ENCODE data around the gene ARHGEF35.
"Not testable (repeated sequence)": the region's sequence is repeated elsewhere in the genome, so short reads cannot be mapped to it uniquely, and the experiment has no call there.

ARHGEF35 gene

DNA sequence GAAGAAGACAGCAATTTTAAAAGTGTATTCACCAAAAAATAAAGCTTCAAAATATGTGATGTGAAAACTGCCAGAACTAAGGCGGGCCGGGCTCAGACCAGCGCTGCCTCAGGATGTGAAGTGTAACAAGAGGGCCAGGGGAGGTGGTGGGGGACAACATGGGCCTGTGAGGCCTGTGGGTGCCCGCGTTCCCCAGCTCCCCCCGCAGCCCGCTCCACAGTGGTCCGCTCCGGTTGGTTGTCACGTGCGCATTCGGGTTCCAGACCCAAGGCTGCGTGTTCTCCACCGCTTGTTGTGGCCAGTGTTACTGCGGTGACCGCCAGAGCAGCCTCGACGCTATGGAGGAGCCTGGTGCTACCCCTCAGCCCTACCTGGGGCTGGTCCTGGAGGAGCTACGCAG, 12.5 kb downstream of the ARHGEF35 start, which contains the start of gene CTAGE4:
Gene CTAGE4 (plus strand): TSS at position 301 of the 400 bp plus-strand sequence. CDS start 38 bp downstream, at position 339.
- H3K4me1 ChIP-seq (ENCODE audit: control insufficient read depth in 2 of 2, insufficient read depth in 2 of 2, low read length in 2 of 2); H3K4me3 ChIP-seq (ENCODE audit: low read length in 2 of 2); H3K27ac ChIP-seq (ENCODE audit: low read depth in 2 of 2, low read length in 2 of 2); H3K9ac ChIP-seq (ENCODE audit: low read depth in 1 of 2, low read length in 2 of 2); H3K27me3 ChIP-seq (ENCODE audit: control insufficient read depth in 2 of 2, insufficient read depth in 2 of 2, low read length in 2 of 2); H3K36me3 ChIP-seq (ENCODE audit: control insufficient read depth in 2 of 2, insufficient read depth in 2 of 2, low read length in 2 of 2); H3K9me3 ChIP-seq (ENCODE audit: control insufficient read depth in 2 of 2, low read length in 2 of 2): not testable (repeated sequence)

DNA sequence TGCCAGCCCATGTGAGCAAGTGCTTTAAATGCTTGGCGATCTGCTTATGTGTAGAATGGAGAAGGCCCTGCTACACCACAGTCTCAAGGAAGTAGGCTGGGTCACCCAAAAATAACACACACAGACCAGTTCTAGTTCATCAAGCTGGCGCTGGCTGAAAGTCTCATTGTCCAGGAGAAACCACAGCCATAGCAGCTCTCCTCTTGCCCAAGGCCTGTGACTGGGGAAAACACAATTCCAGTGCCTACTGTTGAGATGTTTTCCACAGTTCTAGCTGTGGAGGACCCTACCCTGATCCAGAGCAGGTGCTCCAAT, 16.5 kb downstream of the ARHGEF35 start:
- H3K9ac ChIP-seq (ENCODE audit: low read depth in 1 of 2, low read length in 2 of 2); H3K36me3 ChIP-seq (ENCODE audit: control insufficient read depth in 2 of 2, insufficient read depth in 2 of 2, low read length in 2 of 2); H3K27ac ChIP-seq (ENCODE audit: low read depth in 2 of 2, low read length in 2 of 2); H3K9me3 ChIP-seq (ENCODE audit: control insufficient read depth in 2 of 2, low read length in 2 of 2); H3K27me3 ChIP-seq (ENCODE audit: control insufficient read depth in 2 of 2, insufficient read depth in 2 of 2, low read length in 2 of 2); H3K4me3 ChIP-seq (ENCODE audit: low read length in 2 of 2); H3K4me1 ChIP-seq (ENCODE audit: control insufficient read depth in 2 of 2, insufficient read depth in 2 of 2, low read length in 2 of 2): not testable (repeated sequence)

DNA sequence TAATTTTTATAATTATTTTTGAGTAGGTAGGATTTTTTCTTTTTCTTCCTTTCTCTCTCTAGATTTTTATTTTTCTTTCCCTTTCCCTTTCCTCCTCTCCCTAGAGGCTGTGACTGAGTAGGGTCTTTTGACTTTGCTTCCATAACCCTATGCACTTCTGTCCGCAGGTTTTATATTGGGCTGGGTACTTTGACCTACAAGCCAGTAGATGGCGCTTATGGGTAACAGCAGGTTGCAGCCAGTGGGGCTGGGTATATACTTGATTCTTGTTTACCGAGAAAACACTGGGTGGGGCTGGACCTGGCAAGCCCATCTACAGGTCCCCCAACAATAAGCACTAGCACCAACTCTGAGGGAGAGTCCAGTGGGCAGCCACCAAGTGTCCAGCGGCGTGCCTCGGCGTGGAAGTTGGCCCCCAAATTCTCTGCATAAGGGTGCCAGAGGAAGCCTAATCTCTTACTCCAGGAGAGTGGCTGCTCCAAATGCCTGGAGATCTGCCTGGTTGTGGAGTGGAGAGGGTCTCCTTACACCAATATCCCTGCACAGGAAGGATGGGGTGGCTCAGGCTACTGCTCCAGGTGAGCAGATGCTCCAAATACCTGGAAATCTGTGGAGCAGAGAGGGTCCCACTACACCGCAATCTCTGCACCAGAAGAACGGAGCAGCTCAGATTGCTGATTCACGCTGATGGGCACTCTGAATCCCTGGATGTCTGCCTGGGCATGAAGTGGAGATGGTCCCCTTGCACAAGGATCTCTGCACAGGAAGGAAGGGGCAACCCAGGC, 17.1 kb downstream of the ARHGEF35 start:
- not testable (repeated sequence) for H3K4me3 ChIP-seq (ENCODE audit: low read length in 2 of 2); H3K27ac ChIP-seq (ENCODE audit: low read depth in 2 of 2, low read length in 2 of 2); H3K9ac ChIP-seq (ENCODE audit: low read depth in 1 of 2, low read length in 2 of 2); H3K4me1 ChIP-seq (ENCODE audit: control insufficient read depth in 2 of 2, insufficient read depth in 2 of 2, low read length in 2 of 2); H3K27me3 ChIP-seq (ENCODE audit: control insufficient read depth in 2 of 2, insufficient read depth in 2 of 2, low read length in 2 of 2); H3K36me3 ChIP-seq (ENCODE audit: control insufficient read depth in 2 of 2, insufficient read depth in 2 of 2, low read length in 2 of 2); H3K9me3 ChIP-seq (ENCODE audit: control insufficient read depth in 2 of 2, low read length in 2 of 2)

DNA sequence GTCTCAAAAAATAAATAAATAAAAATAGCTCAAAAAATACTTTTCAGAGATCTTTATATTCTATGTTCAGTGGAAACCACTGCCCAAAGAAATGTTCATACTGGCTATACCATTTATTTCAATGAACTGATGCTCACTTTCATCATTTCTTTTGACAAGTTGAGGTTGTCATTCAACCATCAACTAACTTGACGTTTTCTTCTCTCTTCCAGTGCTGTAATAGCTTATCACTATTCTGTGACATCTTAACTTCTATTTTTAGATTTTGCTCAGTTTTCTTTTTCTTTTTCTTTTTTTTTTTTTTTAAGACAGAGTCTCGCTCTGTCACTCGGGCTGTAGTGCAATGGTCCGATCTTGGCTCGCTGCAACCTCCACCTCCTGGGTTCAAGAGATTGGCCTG, 21.0 kb downstream of the ARHGEF35 start:
- no peak overlapping the region for H3K9ac ChIP-seq (ENCODE audit: low read depth in 1 of 2, low read length in 2 of 2)
- no peak overlapping the region for H3K4me3 ChIP-seq (ENCODE audit: low read length in 2 of 2)
- no peak overlapping the region for H3K27ac ChIP-seq (ENCODE audit: low read depth in 2 of 2, low read length in 2 of 2)
- no peaks in the 10 kb centered on the region for H3K27me3 ChIP-seq (ENCODE audit: control insufficient read depth in 2 of 2, insufficient read depth in 2 of 2, low read length in 2 of 2)
- no peaks in the 10 kb centered on the region for H3K4me1 ChIP-seq (ENCODE audit: control insufficient read depth in 2 of 2, insufficient read depth in 2 of 2, low read length in 2 of 2)
- no peaks in the 10 kb centered on the region for H3K9me3 ChIP-seq (ENCODE audit: control insufficient read depth in 2 of 2, low read length in 2 of 2)
- H3K36me3 ChIP-seq (ENCODE audit: control insufficient read depth in 2 of 2, insufficient read depth in 2 of 2, low read length in 2 of 2) = no peaks in the 10 kb centered on the region

DNA sequence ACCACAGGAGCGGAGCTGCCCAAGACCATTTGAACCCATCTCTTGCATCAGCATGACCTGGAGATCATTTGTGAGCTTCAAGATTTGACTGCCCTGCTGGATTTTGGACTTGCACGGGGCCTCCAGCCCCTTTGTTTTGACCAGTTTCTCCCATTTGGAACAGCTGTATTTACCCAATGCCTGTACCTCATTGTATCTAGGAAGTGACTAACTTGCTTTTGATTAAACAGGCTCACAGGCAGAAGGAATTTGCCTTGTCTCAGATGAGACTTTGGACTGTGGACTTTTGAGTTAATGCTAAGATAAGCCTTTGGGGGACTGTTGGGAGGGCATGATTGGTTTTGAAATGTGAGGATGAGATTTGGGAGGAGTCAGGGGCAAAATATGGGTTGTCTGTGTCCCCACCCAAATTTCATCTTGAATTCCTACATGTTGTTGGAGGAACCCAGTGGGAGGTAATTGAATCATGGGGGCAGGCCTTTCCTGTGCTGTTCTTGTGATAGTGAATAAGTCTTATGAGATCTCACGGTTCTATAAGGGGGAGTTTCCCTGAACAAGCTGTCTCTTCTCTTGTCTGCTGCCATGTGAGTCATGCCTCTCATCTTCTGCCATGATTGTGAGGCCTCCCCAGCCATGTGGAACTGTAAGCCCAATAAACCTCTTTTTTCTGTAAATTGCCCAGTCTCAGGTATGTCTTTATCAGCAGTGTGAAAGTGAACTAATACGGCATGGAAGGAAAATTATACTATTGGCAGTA, 23.9 kb downstream of the ARHGEF35 start:
- not testable (repeated sequence) for H3K4me1 ChIP-seq (ENCODE audit: control insufficient read depth in 2 of 2, insufficient read depth in 2 of 2, low read length in 2 of 2); H3K9me3 ChIP-seq (ENCODE audit: control insufficient read depth in 2 of 2, low read length in 2 of 2); H3K27ac ChIP-seq (ENCODE audit: low read depth in 2 of 2, low read length in 2 of 2); H3K27me3 ChIP-seq (ENCODE audit: control insufficient read depth in 2 of 2, insufficient read depth in 2 of 2, low read length in 2 of 2); H3K9ac ChIP-seq (ENCODE audit: low read depth in 1 of 2, low read length in 2 of 2); H3K4me3 ChIP-seq (ENCODE audit: low read length in 2 of 2); H3K36me3 ChIP-seq (ENCODE audit: control insufficient read depth in 2 of 2, insufficient read depth in 2 of 2, low read length in 2 of 2)

DNA sequence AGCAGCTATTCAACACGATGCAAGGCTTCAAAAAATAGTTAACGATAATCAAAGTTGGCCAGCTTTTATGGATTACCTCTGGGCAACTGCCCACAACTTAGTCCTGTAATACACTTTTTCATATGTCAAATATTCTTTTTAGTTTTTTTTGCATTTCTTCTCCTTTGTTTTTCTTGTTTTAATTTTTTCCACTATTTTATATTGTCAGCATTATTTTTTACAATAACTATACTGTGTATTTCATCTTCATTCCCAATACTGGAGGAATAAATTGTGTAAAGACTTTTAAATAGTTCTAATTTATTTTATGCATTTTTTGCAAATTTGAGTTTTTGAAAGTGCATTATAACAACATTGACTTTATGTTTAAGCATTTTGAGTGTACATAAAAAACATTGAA, 30.8 kb downstream of the ARHGEF35 start:
- H3K4me3 ChIP-seq (ENCODE audit: low read length in 2 of 2) = no peak overlapping the region
- no peak overlapping the region for H3K9ac ChIP-seq (ENCODE audit: low read depth in 1 of 2, low read length in 2 of 2)
- no peaks in the 10 kb centered on the region for H3K36me3 ChIP-seq (ENCODE audit: control insufficient read depth in 2 of 2, insufficient read depth in 2 of 2, low read length in 2 of 2)
- no peaks in the 10 kb centered on the region for H3K27me3 ChIP-seq (ENCODE audit: control insufficient read depth in 2 of 2, insufficient read depth in 2 of 2, low read length in 2 of 2)
- H3K4me1 ChIP-seq (ENCODE audit: control insufficient read depth in 2 of 2, insufficient read depth in 2 of 2, low read length in 2 of 2) = no peaks in the 10 kb centered on the region
- H3K9me3 ChIP-seq (ENCODE audit: control insufficient read depth in 2 of 2, low read length in 2 of 2) = no peaks in the 10 kb centered on the region
- no peak overlapping the region for H3K27ac ChIP-seq (ENCODE audit: low read depth in 2 of 2, low read length in 2 of 2)

DNA sequence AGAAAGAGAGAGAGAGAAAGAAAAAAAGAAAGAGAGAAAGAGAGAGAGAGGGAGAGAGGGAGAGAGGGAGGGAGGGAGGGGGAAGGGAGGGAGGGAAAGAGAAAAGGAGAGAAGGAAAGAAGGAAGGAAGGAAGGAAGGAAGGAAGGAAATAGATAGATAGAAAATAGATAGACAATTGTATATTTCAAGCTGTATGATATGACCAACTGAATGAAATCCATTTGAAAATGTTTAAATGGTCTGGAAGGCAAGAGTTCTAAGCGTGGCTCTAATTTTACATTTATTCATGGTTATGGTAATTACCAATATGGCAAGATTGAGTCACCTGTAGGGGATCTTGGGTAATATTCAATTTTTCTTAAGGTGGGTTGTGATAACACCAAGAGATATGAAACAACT, 36.8 kb downstream of the ARHGEF35 start:
- H3K4me3 ChIP-seq (ENCODE audit: low read length in 2 of 2) = no peak overlapping the region
- H3K27me3 ChIP-seq (ENCODE audit: control insufficient read depth in 2 of 2, insufficient read depth in 2 of 2, low read length in 2 of 2) = no peaks in the 10 kb centered on the region
- H3K9me3 ChIP-seq (ENCODE audit: control insufficient read depth in 2 of 2, low read length in 2 of 2) = no peaks in the 10 kb centered on the region
- H3K27ac ChIP-seq (ENCODE audit: low read depth in 2 of 2, low read length in 2 of 2) = no peak overlapping the region
- no peak overlapping the region for H3K9ac ChIP-seq (ENCODE audit: low read depth in 1 of 2, low read length in 2 of 2)
- H3K36me3 ChIP-seq (ENCODE audit: control insufficient read depth in 2 of 2, insufficient read depth in 2 of 2, low read length in 2 of 2) = no peaks in the 10 kb centered on the region
- H3K4me1 ChIP-seq (ENCODE audit: control insufficient read depth in 2 of 2, insufficient read depth in 2 of 2, low read length in 2 of 2) = no peaks in the 10 kb centered on the region

DNA sequence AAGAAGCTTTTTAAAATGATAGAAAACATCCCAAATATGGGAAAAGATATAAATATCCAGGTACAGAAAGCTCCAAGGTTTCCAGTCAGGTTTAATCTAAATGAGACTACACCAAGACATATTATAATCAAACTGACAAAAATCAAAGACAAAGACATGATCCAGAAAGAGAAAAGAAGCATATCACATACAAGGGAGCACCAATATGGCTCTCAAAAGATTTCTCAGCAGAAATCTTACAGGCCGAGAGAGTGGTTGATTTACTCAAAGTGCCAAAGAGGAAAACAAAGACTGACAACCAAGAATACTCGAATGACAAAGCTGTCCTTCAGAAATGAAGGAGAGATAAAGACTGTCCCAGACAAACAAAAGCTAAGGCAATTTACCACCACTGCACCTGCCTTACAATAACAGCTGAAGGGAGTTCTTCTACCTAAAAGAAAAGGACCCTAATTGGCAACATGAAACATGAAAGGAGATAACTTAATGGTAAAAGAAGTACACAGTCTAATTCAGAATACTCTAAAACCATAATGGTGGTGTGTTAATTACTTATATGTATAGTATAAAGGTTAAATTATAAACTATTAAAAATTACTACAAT, 47.3 kb downstream of the ARHGEF35 start:
- Histone ChIP-seq H3K27me3 (ENCODE audit: control insufficient read depth in 2 of 2, insufficient read depth in 2 of 2, low read length in 2 of 2) (no peaks in the 10 kb centered on the region), H3K9me3 (ENCODE audit: control insufficient read depth in 2 of 2, low read length in 2 of 2) (peaks cover 5 to 10% of the 10 kb centered on the region in 2 donors), H3K9ac (ENCODE audit: low read depth in 1 of 2, low read length in 2 of 2) (no peak overlapping the region), H3K27ac (ENCODE audit: low read depth in 2 of 2, low read length in 2 of 2) (no peak overlapping the region), H3K4me1 (ENCODE audit: control insufficient read depth in 2 of 2, insufficient read depth in 2 of 2, low read length in 2 of 2) (no peaks in the 10 kb centered on the region), H3K4me3 (ENCODE audit: low read length in 2 of 2) (no peak overlapping the region), H3K36me3 (ENCODE audit: control insufficient read depth in 2 of 2, insufficient read depth in 2 of 2, low read length in 2 of 2) (no peaks in the 10 kb centered on the region)

DNA sequence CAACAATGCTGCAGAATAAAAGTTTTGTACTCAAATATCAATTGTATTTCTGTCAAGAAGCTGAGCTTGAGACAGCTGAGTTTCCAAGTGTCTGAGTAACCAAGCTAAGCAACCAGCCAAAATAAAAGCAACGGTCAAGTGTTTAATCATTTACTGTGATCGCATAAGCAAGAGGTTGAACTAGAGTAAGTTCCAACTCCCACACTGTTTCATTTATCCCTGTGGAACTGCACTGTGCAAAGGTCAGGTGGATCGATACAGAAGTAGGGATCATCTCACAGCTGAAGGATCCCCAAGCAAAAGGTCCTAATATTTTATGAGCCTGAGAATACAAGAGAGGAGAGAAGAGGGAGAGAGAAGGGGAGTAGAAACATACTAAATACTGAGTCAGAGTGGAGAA, 51.2 kb downstream of the ARHGEF35 start:
- Histone ChIP-seq H3K27me3 (ENCODE audit: control insufficient read depth in 2 of 2, insufficient read depth in 2 of 2, low read length in 2 of 2) (no peaks in the 10 kb centered on the region), H3K27ac (ENCODE audit: low read depth in 2 of 2, low read length in 2 of 2) (no peak overlapping the region), H3K4me1 (ENCODE audit: control insufficient read depth in 2 of 2, insufficient read depth in 2 of 2, low read length in 2 of 2) (no peaks in the 10 kb centered on the region), H3K9me3 (ENCODE audit: control insufficient read depth in 2 of 2, low read length in 2 of 2) (peaks cover 5 to 10% of the 10 kb centered on the region in 2 donors), H3K4me3 (ENCODE audit: low read length in 2 of 2) (no peak overlapping the region), H3K36me3 (ENCODE audit: control insufficient read depth in 2 of 2, insufficient read depth in 2 of 2, low read length in 2 of 2) (no peaks in the 10 kb centered on the region), H3K9ac (ENCODE audit: low read depth in 1 of 2, low read length in 2 of 2) (no peak overlapping the region)

DNA sequence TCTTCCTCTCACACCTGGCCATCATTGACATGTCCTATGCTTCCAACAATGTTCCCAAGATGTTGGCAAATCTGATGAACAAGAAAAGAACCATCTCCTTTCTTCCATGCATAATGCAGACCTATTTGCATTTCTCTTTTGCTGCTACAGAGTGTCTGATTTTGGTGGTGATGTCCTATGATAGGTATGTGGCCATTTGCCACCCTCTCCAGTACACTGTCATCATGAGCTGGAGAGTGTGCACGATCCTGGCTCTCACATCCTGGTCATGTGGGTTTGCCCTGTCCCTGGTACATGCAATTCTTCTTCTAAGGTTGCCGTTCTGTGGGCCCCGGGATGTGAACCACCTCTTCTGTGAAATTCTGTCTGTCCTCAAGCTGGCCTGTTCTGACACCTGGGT, 53.4 kb downstream of the ARHGEF35 start:
- no peaks in the 10 kb centered on the region for H3K36me3 ChIP-seq (ENCODE audit: control insufficient read depth in 2 of 2, insufficient read depth in 2 of 2, low read length in 2 of 2)
- no peak overlapping the region for H3K9ac ChIP-seq (ENCODE audit: low read depth in 1 of 2, low read length in 2 of 2)
- H3K4me3 ChIP-seq (ENCODE audit: low read length in 2 of 2) = no peak overlapping the region
- H3K27ac ChIP-seq (ENCODE audit: low read depth in 2 of 2, low read length in 2 of 2) = no peak overlapping the region
- no peaks in the 10 kb centered on the region for H3K4me1 ChIP-seq (ENCODE audit: control insufficient read depth in 2 of 2, insufficient read depth in 2 of 2, low read length in 2 of 2)
- peaks cover 0 to 3% of the 10 kb centered on the region in 2 donors for H3K9me3 ChIP-seq (ENCODE audit: control insufficient read depth in 2 of 2, low read length in 2 of 2)
- H3K27me3 ChIP-seq (ENCODE audit: control insufficient read depth in 2 of 2, insufficient read depth in 2 of 2, low read length in 2 of 2) = no peaks in the 10 kb centered on the region

Data from mucosa of rectum (tissue), 2 donors.